Measurements from ENCODE around the gene DNAJC8.

DNAJC8 gene

GRCh38 chr1:28249866-28250295, 17.1 kb upstream of the DNAJC8 start:
- DNase-seq (ENCODE audit: low spot score): no peak

GRCh38 chr1:28249013-28249865, 16.4 kb upstream of the DNAJC8 start:
- DNase-seq (ENCODE audit: low spot score): peak; percentile 62

DNA sequence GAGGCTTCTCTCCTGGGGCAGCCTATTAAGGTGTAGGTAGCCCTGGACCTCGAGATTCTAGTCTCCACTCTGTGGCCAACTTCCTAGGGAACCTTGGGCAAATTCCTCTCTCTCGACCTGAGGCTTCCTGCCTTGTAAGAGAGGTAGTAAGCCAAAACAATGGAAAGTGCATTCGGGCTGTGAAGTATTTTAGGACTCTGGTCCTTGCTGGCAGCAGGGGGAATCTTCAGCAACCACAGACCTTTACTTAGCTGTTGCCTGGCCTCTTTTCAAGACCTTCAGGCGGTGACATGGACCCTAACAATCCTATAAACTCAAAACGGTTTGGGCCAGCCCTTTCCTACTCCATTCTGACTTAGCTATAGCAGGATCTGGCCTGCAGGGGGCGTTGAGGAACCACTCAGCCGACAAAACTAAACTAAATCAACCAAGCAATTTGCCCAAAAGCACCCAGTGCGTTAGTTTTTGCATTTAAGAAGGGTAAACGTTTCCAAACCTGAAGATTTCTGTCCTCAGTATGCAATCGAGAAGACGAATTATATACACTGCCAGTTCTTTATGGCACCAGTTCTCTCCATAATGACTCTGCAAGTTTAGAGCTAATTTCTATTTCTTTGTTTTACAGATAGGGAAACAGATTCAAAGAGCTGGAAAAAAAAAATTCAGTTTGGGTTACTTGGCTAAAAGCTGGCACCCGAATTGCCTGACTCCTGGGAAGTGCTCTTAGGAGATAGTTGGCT, 15.6 kb upstream of the DNAJC8 start:
- DNase-seq (ENCODE audit: low spot score): peak; percentile 89

- no peak for DNase-seq (ENCODE audit: low spot score)
Observed at GRCh38 chr1:28247612-28248272, 14.9 kb upstream of the DNAJC8 start.

DNA sequence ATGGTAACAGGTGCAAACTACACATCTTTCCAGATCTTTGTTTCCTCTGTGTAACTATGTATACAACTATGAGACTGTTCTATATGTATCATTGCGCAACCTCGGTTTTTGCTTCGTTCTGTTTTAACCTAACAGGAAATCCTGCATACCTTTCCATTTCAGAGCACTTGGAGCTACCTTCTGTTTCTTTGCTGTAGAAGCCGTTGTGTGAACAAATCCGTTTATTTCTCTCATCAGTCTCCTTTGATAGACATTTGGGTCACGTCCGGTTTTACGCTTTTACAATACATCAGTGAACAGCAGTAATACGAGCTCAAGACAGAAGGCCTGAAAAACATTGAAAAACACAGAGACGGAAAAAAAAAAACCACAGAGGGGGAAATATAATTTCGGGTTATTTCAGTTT, 13.6 kb upstream of the DNAJC8 start:
- no peak for DNase-seq (ENCODE audit: low spot score)

GRCh38 chr1:28244549-28245251, 11.9 kb upstream of the DNAJC8 start:
- no peak for DNase-seq (ENCODE audit: low spot score)

GRCh38 chr1:28243685-28244311, 11.0 kb upstream of the DNAJC8 start:
- no peak for DNase-seq (ENCODE audit: low spot score)

DNA sequence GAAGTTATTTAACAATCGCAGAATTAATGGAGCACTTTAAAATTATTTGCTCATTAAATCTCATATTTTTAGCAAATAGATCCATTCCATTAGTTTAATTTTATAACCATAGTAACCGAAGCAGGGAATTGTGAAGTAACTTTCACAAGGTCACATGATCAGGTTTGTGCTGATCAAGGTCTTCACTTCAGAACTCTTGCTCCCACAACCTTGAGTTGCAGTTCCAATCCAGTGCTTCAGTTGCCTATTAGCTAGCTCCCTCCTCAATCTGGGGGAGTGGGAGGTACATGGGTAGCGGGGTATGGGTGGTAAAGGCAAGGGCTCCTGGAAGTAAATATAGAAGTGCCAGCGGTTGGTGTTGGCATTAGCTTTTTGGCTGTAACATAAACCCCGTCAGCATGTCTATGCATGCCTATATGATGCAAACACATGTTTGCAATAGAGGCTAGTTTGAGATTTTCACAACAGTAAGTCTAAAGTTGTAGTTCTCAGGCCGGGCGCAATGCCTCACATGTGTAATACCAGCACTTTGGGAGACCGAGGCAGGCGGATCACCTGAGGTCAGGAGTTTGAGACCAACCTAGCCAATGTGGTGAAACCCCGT, 8.9 kb upstream of the DNAJC8 start:
- no peak for DNase-seq (ENCODE audit: low spot score)

DNA sequence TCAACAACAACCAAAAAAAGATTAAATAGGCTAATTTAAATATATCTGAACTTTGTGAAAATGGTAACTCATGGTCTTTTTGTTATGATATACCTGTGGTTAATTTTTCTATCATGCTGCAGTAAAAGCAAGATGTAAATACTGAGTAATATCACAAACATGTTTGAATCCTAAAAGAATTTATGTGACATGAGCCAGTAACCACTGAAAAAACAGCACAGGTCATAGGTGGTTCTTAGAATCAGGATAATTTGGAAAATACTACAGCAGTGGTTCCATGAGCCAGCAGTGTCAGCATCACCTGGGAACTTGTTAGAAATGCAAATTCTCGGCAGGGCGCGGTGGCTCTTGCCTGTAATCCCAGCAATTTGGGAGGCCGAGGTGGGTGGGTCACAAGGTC, 7.2 kb upstream of the DNAJC8 start:
- DNase-seq (ENCODE audit: low spot score): no peak

GRCh38 chr1:28239004-28239403, 6.2 kb upstream of the DNAJC8 start:
- DNase-seq (ENCODE audit: low spot score): no peak

- DNase-seq (ENCODE audit: low spot score): peak; percentile 23
Observed at GRCh38 chr1:28236656-28237322, 4.0 kb upstream of the DNAJC8 start.

- DNase-seq (ENCODE audit: low spot score): peak; percentile 99
Observed at GRCh38 chr1:28235755-28236655, 3.2 kb upstream of the DNAJC8 start, which contains the start of gene ATP5IF1. ATP5IF1 (plus strand) TSS chr1:28236124; CDS start chr1:28236184, 60 bp downstream.

GRCh38 chr1:28233264-28233606, 406 bp upstream of the DNAJC8 start:
- no peak for DNase-seq (ENCODE audit: low spot score)

GRCh38 chr1:28229996-28230395, 2.8 kb downstream of the DNAJC8 start:
- DNase-seq (ENCODE audit: low spot score): no peak

GRCh38 chr1:28229089-28229488, 3.7 kb downstream of the DNAJC8 start:
- DNase-seq (ENCODE audit: low spot score): no peak

- DNase-seq (ENCODE audit: low spot score): no peak
Observed at GRCh38 chr1:28213315-28213714, 19.5 kb downstream of the DNAJC8 start.

- no peak for DNase-seq (ENCODE audit: low spot score)
Observed at GRCh38 chr1:28209700-28210099, 23.1 kb downstream of the DNAJC8 start.

DNA sequence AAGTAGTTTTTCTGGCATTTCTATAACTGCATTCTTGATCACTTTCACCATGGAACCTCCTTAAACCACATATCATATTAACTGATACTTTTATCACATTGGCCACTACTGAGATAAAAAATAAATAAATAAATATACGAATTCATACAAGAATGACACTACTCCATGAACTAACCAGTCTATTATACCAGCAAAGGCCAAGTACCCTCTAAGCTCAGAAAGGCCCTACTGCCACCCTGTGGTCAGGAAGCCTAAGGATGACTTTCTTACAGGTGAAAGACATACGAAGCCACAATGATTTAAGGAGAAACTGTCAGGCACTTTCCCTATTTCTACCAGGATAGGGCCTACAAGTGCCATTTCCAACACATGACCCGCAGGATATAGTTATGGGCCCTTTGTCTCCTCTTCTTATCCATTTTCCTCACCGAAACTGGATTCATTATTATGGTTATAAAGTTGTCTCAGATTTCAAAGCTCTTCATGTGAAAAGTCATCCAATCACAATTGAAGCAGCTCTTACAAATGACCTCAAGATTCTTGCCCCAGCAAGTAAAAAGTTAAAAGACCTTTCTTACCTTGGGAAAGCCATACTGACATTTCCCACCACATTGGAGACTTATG, 23.9 kb downstream of the DNAJC8 start:
- DNase-seq (ENCODE audit: low spot score): peak; percentile 59

DNA sequence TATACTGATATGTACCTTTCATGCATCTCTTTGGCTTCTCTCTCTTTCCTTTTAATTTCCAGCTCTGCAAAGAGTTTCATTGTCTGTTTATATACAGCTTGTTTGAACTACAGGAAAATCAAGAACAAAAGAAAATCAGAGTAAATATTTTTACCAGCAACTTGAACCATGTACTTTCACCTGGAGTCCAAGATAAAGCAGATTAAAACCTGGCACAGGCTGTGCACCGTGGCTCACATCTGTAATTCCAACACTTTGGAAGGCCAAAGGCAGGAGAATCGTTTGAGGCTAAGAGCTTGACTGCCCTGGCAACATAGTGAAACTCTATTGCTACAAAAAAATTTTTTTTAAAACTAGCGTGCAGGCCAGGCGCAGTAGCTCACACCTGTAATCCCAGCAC, 27.6 kb downstream of the DNAJC8 start:
- no peak for DNase-seq (ENCODE audit: low spot score)

Data from cerebellar cortex (tissue), 1 donor.